Esophagus squamous epithelium (tissue), 4 donors: Measurements from ENCODE around the gene IL33.

ENCODE experiments used
- POLR2A ChIP-seq, 4 donors: fragments of 450-650 bp; IDR thresholded peaks; one replicate each; pipeline ENCODE4 v1.6.1; 2017; ENCODE audit warnings: antibody characterized with exemption in 4 of 4, mild to moderate bottlenecking in 4 of 4, moderate library complexity in 3 of 4
- TF ChIP-seq, protein P1 (sequence below), 6 experiments: fragments of 450-650 bp in 4 of 6; fragments of 200-600 bp in 2 of 6; sonication (generic) in 2 of 6; IDR thresholded peaks; one replicate each; pipeline ENCODE4 v1.5.1; 2016 to 2019; ENCODE audit warnings: antibody characterized with exemption in 6 of 6, mild to moderate bottlenecking in 4 of 6, moderate library complexity in 4 of 6

DNA sequence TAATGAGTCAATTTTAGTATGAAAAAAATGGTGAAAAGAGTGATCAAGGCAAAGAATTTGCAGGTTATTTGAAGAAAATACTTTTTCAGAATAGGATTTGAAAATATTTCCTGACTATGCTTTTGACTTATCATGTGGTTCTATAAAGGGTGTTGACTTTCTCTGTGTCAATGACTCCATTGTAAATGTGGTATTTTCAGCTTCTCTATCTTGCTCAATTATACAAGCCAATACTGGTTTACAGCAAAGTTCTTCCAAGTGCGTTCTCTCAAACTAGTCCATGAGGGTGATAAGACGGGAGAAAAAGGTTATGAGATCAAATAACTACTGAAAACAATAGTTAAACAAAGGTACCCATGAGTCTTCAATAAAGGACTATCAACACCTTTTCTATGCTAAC, 21.7 kb downstream of the IL33 start:
- TF ChIP-seq, protein P1, sequence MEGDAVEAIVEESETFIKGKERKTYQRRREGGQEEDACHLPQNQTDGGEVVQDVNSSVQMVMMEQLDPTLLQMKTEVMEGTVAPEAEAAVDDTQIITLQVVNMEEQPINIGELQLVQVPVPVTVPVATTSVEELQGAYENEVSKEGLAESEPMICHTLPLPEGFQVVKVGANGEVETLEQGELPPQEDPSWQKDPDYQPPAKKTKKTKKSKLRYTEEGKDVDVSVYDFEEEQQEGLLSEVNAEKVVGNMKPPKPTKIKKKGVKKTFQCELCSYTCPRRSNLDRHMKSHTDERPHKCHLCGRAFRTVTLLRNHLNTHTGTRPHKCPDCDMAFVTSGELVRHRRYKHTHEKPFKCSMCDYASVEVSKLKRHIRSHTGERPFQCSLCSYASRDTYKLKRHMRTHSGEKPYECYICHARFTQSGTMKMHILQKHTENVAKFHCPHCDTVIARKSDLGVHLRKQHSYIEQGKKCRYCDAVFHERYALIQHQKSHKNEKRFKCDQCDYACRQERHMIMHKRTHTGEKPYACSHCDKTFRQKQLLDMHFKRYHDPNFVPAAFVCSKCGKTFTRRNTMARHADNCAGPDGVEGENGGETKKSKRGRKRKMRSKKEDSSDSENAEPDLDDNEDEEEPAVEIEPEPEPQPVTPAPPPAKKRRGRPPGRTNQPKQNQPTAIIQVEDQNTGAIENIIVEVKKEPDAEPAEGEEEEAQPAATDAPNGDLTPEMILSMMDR (IDR thresholded peaks at IDR 0.05) = no peak
- no peak for TF ChIP-seq POLR2A (IDR thresholded peaks at IDR 0.05)
